Stimulated activated CD4-positive, alpha-beta T cell treated with anti-CD3 and anti-CD28 coated beads, TNF-alpha, amount 100 ng/mL, for 24 hours (primary cell): Measurements from ENCODE around the gene RAD23A.

Experiments
- DNase-seq, 3 experiments: peaks; one replicate each; pipeline ENCODE4 v3.0.0-alpha.2; 2020; ENCODE audit warnings: low read depth in 3 of 3

The RAD23A gene

GRCh38 chr19:12984683-12985048, 39.0 kb downstream of the RAD23A start:
- no peak for DNase-seq

GRCh38 chr19:12985049-12985776, 39.6 kb downstream of the RAD23A start:
- no peak for DNase-seq

DNA sequence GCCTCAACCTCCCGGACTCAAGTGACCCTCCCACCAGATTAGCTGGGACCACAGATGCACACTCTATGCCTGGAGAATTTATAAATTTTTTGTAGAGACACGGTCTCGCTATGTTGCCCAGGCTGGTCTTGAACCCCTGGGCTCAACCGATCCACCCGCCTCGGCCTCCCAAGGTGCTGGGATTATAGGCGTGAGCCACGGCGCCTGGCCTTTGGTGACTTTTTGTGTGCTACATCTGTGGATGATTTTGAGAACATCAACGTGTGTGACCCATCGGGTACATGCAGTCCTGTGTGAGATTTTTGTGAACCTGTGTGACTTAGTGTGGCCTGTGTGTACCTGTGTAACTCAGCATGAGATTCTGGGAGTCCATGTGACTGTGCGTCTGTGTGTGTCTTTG, 41.1 kb downstream of the RAD23A start:
- no peak for DNase-seq

DNA sequence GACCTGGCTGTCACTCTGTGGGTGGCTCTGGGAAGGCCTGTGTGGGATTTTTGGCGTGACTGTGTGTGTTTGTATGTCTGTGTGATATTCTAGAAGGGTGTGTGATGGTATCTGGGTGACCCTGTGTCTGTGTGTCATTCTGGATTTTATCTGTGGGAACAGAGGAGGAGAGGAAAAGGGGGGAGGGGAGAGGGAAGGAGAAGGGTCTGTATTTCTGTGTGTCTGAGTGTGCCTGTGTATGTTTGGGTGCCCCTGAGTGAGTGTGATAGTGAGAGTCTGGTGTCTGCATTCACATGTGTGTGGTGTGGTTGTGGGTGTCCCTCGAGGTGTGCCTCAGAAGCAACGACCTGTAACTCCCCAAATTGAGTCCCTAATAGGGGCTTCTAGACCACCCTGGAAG, 41.5 kb downstream of the RAD23A start:
- no peak for DNase-seq

DNA sequence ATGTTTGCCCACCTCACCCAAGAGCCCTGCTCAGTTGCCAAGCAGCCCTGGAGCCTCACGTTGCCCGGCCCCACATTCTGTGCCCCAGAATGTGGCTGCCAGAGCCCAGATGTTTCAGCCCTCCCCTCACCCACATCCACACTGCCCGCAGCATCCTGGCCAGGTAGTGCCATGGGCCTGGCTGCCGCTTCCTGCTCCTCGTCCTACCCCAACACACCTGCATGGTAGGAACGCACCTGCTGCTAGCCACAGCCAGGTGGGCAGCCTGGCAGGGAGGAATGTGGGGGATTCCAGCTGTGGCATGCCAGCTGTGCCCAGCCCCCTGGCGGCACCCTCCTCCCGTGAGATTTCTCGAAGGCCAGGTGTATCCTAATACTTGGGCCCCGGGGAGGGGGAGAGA, 42.1 kb downstream of the RAD23A start:
- no peak for DNase-seq

DNA sequence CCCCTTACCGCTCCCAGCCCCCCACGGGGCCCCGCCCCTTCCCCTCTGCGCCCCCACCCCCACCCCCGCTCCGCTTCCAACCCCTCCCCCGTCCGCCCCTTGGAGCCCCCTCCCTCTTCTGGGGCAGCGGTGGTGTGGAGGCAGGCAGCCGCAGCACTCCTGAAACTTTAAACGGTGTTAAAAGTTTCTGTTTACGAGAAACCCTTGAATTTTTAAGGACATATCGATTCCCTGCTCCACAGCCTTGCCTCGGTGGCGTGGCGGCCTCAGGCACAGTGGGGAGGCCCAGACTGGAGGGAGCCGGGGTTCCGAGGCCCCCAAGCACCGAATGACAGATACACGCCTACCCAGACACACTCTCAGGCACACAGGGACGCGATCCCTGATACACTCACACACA, 44.8 kb downstream of the RAD23A start:
- no peak for DNase-seq

GRCh38 chr19:12990853-12991252, 45.2 kb downstream of the RAD23A start:
- DNase-seq = no peak

GRCh38 chr19:12991296-12991695, 45.6 kb downstream of the RAD23A start:
- DNase-seq = no peak

- DNase-seq = no peak
These were observed 47.1 kb downstream of the RAD23A start for GRCh38 chr19:12992729-12993128.

DNA sequence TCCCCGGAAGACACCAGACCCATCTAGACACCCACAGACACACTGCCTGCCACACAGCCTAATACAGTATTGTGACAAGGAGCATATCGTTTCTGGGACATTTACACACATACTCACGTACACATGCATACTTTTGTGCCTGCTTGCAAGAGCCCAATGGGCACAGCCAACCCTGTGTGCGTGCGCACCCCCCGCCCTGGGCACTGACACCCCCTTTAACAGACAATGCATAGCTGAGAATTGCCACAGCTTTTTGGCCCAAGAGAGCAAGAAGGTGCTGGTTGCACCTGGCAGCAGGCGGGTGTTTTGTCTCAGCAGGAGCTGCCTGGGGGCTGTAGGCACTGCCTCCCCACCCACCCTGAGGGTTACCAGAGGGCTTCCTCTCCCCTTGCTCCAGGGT, 47.9 kb downstream of the RAD23A start:
- no peak for DNase-seq

GRCh38 chr19:12994701-12995595, 49.3 kb downstream of the RAD23A start, which contains the start of gene NFIX:
NFIX (plus strand) TSS chr19:12995475; CDS start chr19:12995838, 363 bp downstream.
- DNase-seq = peak; percentile 31 to 66 (median 33)

- no peak for DNase-seq
These were observed 50.1 kb downstream of the RAD23A start for GRCh38 chr19:12995596-12996405.

GRCh38 chr19:12996406-12997094, 50.9 kb downstream of the RAD23A start:
- DNase-seq = no peak

GRCh38 chr19:12997179-12997966, 51.7 kb downstream of the RAD23A start:
- no peak for DNase-seq

DNA sequence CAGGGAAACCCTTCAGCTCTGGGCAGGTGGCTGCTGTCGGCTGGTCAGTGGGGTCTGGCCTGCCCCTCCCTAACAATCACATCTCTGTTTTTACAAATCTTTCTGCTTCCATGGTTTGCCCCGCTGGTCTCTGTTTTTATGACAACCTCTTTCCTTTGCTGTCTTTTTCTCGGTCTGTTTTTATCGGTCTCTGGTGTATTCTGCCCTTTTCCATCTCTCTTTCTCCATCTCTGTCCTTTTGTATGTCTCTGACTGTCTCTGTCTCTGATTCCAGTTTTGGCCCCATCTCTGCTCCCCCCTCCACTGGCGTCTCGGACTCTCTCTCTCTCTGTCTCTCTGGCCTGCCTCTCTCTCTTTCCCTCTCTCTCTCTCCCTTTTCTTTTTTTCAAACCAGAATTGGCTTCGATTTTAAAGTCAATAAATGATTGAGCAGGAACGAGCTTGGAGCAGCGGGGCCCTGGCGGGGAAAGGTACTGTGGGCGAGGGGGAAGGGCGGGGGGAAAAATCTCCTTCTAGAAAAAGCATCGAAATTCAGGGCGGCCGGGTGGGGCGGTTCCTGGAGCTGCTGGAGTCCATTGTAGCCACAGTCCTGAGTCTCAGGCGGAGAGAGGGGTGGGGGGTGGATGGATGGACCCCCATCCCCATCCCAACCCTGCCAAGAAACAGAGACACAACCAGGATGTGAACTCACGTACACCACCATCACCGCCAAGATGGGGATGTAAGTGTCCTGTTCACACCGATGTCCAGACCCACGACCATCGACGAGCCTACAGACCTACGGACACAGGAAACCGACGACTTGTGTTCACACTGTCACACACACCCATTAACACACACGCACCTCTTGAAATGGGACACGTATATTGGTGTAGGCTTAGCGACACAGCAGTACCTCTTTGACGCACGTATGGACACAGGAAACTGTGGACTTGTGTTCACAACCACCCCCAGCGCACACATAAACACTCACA, 52.6 kb downstream of the RAD23A start:
- DNase-seq = no peak

GRCh38 chr19:13001166-13001501, 55.5 kb downstream of the RAD23A start:
- DNase-seq = no peak

DNA sequence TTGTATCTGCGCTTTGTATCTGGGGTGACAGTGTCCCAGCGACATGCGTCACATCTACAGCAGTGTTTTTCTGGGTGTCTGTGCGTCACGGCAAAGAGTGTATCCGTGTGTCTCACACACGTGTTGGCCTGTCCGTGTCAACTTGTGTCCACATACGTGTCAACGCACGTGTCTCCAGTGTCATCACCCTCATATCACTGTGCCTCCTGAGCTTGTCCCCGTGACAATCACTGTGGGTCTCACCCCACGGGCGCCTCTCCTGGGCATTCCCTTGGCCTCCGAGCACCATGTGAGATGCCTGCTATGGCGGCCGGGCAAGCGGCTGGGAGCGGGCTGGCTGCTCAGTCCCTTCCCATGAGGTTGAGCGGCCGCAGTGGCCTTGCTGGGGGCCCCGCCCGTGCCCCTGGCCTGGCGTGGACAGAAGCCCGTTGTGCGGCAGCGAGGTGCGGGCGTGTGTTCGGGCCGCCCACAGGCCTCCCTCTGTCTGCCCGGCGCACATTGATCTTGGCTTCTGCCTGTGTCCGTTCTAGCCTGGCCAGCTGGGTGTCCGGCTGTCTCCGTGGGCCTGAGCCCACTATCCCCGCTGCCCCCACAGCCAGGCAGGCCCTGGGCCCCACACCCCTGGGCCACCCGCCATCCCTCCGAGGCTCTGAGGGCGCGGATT, 56.0 kb downstream of the RAD23A start:
- no peak for DNase-seq

GRCh38 chr19:13002166-13002898, 56.7 kb downstream of the RAD23A start:
- DNase-seq = no peak
